HL-60 (cell line): ENCODE results near the gene LIMS1.
"Not testable (repeated sequence)": the region's sequence is repeated elsewhere in the genome, so short reads cannot be mapped to it uniquely, and the experiment has no call there.

Experiments used
- DNase-seq, 2 experiments: peaks; one replicate each; pipeline ENCODE4 v3.0.0-alpha.2; 2010 to 2020; ENCODE audit warnings: low read depth in 1 of 2, low spot score in 1 of 2
- H3K27ac ChIP-seq: fragments of 250-450 bp; sonication (Bioruptor Pico); replicated peaks from 2 replicates; pipeline ENCODE4 v1.5.1; 2020; ENCODE audit warnings: mild to moderate bottlenecking, moderate library complexity
- H3K27me3 ChIP-seq: fragments of 250-450 bp; sonication (Bioruptor Pico); 2 replicates; pipeline ENCODE4 v1.5.1; 2021; ENCODE audit warnings: mild to moderate bottlenecking, moderate library complexity; ENCODE audit not compliant: insufficient read depth, poor library complexity, severe bottlenecking
- H3K4me3 ChIP-seq: replicated peaks from 2 replicates; pipeline ENCODE4 v1.5.1; 2011; ENCODE audit warnings: mild to moderate bottlenecking, control low read depth, low read length; ENCODE audit not compliant: insufficient read depth
- GABPA ChIP-seq: IDR thresholded peaks from 2 replicates; pipeline ENCODE4 v1.6.1; 2012; ENCODE audit warnings: low read depth
- POLR2AphosphoS5 ChIP-seq: IDR thresholded peaks from 2 replicates; pipeline ENCODE4 v1.6.1; 2012; ENCODE audit warnings: low read depth
- SPI1 ChIP-seq: IDR thresholded peaks from 2 replicates; pipeline ENCODE4 v1.6.1; 2012; ENCODE audit warnings: low read depth, mild to moderate bottlenecking, borderline replicate concordance
- TF ChIP-seq, protein P1 (sequence below): IDR thresholded peaks from 2 replicates; pipeline ENCODE4 v1.6.1; 2012; ENCODE audit warnings: low read depth; ENCODE audit not compliant: insufficient replicate concordance
- TF ChIP-seq, protein P2 (sequence below): IDR thresholded peaks from one replicate; pipeline ENCODE4 v1.5.1; 2011; ENCODE audit warnings: low read length, control low read depth, inconsistent platforms; ENCODE audit not compliant: insufficient read depth

The LIMS1 gene

GRCh38 chr2:108554528-108554927 lies 20.3 kb downstream of the LIMS1 start:
- TF ChIP-seq POLR2AphosphoS5, result no peak
- TF ChIP-seq, protein P1, sequence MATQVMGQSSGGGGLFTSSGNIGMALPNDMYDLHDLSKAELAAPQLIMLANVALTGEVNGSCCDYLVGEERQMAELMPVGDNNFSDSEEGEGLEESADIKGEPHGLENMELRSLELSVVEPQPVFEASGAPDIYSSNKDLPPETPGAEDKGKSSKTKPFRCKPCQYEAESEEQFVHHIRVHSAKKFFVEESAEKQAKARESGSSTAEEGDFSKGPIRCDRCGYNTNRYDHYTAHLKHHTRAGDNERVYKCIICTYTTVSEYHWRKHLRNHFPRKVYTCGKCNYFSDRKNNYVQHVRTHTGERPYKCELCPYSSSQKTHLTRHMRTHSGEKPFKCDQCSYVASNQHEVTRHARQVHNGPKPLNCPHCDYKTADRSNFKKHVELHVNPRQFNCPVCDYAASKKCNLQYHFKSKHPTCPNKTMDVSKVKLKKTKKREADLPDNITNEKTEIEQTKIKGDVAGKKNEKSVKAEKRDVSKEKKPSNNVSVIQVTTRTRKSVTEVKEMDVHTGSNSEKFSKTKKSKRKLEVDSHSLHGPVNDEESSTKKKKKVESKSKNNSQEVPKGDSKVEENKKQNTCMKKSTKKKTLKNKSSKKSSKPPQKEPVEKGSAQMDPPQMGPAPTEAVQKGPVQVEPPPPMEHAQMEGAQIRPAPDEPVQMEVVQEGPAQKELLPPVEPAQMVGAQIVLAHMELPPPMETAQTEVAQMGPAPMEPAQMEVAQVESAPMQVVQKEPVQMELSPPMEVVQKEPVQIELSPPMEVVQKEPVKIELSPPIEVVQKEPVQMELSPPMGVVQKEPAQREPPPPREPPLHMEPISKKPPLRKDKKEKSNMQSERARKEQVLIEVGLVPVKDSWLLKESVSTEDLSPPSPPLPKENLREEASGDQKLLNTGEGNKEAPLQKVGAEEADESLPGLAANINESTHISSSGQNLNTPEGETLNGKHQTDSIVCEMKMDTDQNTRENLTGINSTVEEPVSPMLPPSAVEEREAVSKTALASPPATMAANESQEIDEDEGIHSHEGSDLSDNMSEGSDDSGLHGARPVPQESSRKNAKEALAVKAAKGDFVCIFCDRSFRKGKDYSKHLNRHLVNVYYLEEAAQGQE, result no peak
- no peak for TF ChIP-seq GABPA
- no peak for TF ChIP-seq SPI1
- TF ChIP-seq, protein P2, sequence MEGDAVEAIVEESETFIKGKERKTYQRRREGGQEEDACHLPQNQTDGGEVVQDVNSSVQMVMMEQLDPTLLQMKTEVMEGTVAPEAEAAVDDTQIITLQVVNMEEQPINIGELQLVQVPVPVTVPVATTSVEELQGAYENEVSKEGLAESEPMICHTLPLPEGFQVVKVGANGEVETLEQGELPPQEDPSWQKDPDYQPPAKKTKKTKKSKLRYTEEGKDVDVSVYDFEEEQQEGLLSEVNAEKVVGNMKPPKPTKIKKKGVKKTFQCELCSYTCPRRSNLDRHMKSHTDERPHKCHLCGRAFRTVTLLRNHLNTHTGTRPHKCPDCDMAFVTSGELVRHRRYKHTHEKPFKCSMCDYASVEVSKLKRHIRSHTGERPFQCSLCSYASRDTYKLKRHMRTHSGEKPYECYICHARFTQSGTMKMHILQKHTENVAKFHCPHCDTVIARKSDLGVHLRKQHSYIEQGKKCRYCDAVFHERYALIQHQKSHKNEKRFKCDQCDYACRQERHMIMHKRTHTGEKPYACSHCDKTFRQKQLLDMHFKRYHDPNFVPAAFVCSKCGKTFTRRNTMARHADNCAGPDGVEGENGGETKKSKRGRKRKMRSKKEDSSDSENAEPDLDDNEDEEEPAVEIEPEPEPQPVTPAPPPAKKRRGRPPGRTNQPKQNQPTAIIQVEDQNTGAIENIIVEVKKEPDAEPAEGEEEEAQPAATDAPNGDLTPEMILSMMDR, result no peak
- Histone ChIP-seq H3K27ac (no peak overlapping the region), H3K4me3 (no peak overlapping the region), H3K27me3 (no peaks in the 10 kb centered on the region)
- no peak for DNase-seq

- Histone ChIP-seq H3K4me3 (no peak overlapping the region), H3K27ac (no peak overlapping the region), H3K27me3 (no peaks in the 10 kb centered on the region)
- no peak for DNase-seq
- no peak for TF ChIP-seq SPI1
- TF ChIP-seq, protein P1, result no peak
- TF ChIP-seq, protein P2, result no peak
- no peak for TF ChIP-seq POLR2AphosphoS5
- TF ChIP-seq GABPA, result no peak
Observed at GRCh38 chr2:108555572-108555971, 21.3 kb downstream of the LIMS1 start.

DNA sequence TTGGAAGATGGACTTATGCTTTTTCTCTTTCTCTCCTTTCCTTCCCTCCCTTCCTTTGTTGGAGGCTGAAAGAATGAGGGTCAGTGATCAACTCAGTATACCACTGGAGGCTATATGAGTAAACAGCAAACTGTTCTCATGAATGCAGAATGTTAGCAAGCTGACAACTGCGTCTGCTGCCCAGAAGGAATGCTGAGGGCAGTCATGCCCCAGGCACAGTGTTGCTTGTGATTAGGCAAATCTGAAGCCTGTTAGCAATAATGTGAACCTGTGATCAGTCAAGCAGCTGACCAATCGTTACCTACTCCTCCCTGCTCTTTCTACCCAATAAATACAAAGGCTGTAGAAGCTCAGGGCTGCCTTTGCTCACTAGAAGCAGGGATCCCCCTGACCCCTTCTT lies 22.3 kb downstream of the LIMS1 start:
- not testable (repeated sequence) for H3K4me3 ChIP-seq, DNase-seq, H3K27me3 ChIP-seq, H3K27ac ChIP-seq

DNA sequence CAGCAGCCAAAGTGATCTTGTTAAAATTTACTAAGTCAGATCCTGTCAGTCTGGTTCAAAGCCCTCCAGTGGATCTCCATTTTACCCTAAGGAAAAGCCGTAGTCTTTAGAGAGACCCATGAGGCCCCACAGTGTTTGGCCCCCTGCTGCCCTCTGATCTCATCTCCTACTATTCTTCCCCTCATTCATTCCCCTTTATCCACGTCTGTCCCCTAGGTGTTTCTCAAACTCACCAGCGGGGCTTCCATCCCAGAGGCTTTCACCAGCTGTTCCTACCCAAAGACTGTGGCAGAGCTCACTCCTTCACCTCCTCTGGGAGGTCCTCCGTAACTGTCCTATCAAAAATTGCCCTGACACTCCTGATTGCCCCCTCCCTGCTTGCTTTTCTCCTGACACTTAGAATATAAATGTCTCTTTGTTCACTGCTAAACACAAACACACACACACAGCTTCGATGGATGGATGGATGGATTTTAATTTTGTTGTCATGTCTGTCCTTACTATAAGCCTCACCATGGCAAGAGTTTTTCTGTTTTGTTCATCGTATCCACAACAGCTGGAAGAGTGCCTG lies 26.1 kb downstream of the LIMS1 start:
- TF ChIP-seq GABPA (no peak), SPI1 (no peak), POLR2AphosphoS5 (no peak)
- TF ChIP-seq, protein P1, result no peak
- TF ChIP-seq, protein P2, result no peak
- no peak overlapping the region for H3K4me3 ChIP-seq
- H3K27me3 ChIP-seq, result no peaks in the 10 kb centered on the region
- no peak for DNase-seq
- no peak overlapping the region for H3K27ac ChIP-seq
